Panc1 (cell line): ENCODE data around the gene RMDN3. TPM values are rescaled to one million over a fixed set of nuclear protein-coding genes. Genes with fewer than 3 reads are reported as not detected.

ENCODE experiments used
- ATAC-seq: fragments of 200-7000 bp; cut with Tn5 transposase; 2 replicates; pipeline ENCODE4 v1.9.1; 2020; ENCODE audit warnings: mild to moderate bottlenecking, moderate library complexity
- BruUV-seq: library from RNA; stranded (reverse); fragments of 400-500 nt; replicated peaks from 2 replicates; lab custom pipeline; 2021; lab: Mats Ljungman, UMichigan
- CTCF ChIA-PET: fragments of 300-600 bp; sonication (Branson Sonifier 250); formaldehyde crosslinking; loops from one replicate; lab custom pipeline; 2022; ENCODE audit warnings: antibody characterized with exemption; lab: Charles Lee
- POLR2A ChIA-PET: fragments of 300-600 bp; sonication (Branson Sonifier 250); formaldehyde crosslinking; loops from one replicate; lab custom pipeline; 2022; ENCODE audit warnings: antibody characterized with exemption; lab: Charles Lee
- DNase-seq: peaks from one replicate; pipeline ENCODE4 v3.0.0-alpha.2; 2010; ENCODE audit warnings: low read depth, low spot score
- H3K27ac ChIP-seq: 2 replicates; pipeline ENCODE4 v1.5.1; 2011; ENCODE audit warnings: mild to moderate bottlenecking, low read length, inconsistent platforms
- H3K27me3 ChIP-seq: fragments of 200-500 bp; sonication (Bioruptor generic); 2 replicates; pipeline ENCODE4 v1.6.0; 2014; ENCODE audit warnings: low read length, inconsistent platforms; ENCODE audit not compliant: control insufficient read depth, insufficient read depth
- H3K36me3 ChIP-seq: fragments of 200-500 bp; sonication (Bioruptor generic); 2 replicates; pipeline ENCODE4 v1.5.1; 2014; ENCODE audit warnings: inconsistent platforms, mild to moderate bottlenecking, low read length, moderate library complexity; ENCODE audit not compliant: control insufficient read depth, insufficient read depth
- H3K4me1 ChIP-seq: 2 replicates; pipeline ENCODE4 v1.5.1; 2011; ENCODE audit warnings: inconsistent platforms, mild to moderate bottlenecking, low read length, moderate library complexity; ENCODE audit not compliant: control insufficient read depth, insufficient read depth
- H3K4me3 ChIP-seq, 2 experiments: 2 replicates each; pipeline ENCODE4 v1.5.1; 2011 to 2012; ENCODE audit warnings: low read depth in 2 of 2, low read length in 2 of 2, mild to moderate bottlenecking in 2 of 2, inconsistent platforms in 1 of 2, moderate library complexity in 1 of 2
- H3K9me3 ChIP-seq: fragments of 200-500 bp; sonication (Bioruptor generic); 2 replicates; pipeline ENCODE4 v1.5.1; 2014; ENCODE audit warnings: low read depth, mild to moderate bottlenecking, inconsistent platforms, low read length, moderate library complexity; ENCODE audit not compliant: control insufficient read depth, insufficient read depth
- POLR2AphosphoS5 ChIP-seq: IDR thresholded peaks from 2 replicates; pipeline ENCODE4 v1.6.1; 2012; ENCODE audit warnings: mild to moderate bottlenecking, low read depth, low read length, moderate library complexity
- SIN3A ChIP-seq: IDR thresholded peaks from 2 replicates; pipeline ENCODE4 v1.6.1; 2012; ENCODE audit warnings: low read depth, mild to moderate bottlenecking, low read length, moderate library complexity, borderline replicate concordance; ENCODE audit not compliant: insufficient read depth
- TCF7L2 ChIP-seq: IDR thresholded peaks from 2 replicates; pipeline ENCODE4 v1.6.1; 2011; ENCODE audit warnings: mild to moderate bottlenecking, low read depth, low read length, inconsistent platforms
- in situ Hi-C: cut with HindIII; loops from 2 replicates; pipeline ENCODE4 v1.10.0; 2016; ENCODE audit warnings: low sequenced_read_pairs, low pct_unique_long_range_greater_than_20kb
- intact Hi-C: fragments of 100-400 bp; cut with micrococcal nuclease; formaldehyde crosslinking; loops from one replicate; pipeline ENCODE4 v1.10.0; 2022; ENCODE audit not compliant: unreplicated experiment
- total RNA-seq: library from RNA; stranded (reverse); gene quantifications from one replicate; pipeline ENCODE4 v1.2.1, GENCODE V29; 2021; ENCODE audit not compliant: unreplicated experiment
- TF ChIP-seq, protein P1 (sequence below), 2 experiments: IDR thresholded peaks; 2 replicates each; pipeline ENCODE4 v1.6.1; 2011 to 2012; ENCODE audit warnings: low read depth in 2 of 2, control low read depth in 1 of 2, low read length in 1 of 2, mild to moderate bottlenecking in 1 of 2, moderate library complexity in 1 of 2; ENCODE audit not compliant: insufficient read depth in 1 of 2
- TF ChIP-seq, protein P2 (sequence below): fragments of 450-650 bp; IDR thresholded peaks from 2 replicates; pipeline ENCODE4 v1.5.1; 2017; ENCODE audit warnings: mild to moderate bottlenecking

Gene RMDN3
- total RNA-seq, 1 experiment from 2014 or later, result 33.2 TPM

GRCh38 chr15:40762919-40763800, 8.1 kb upstream of the RMDN3 start:
- TF ChIP-seq, protein P1, sequence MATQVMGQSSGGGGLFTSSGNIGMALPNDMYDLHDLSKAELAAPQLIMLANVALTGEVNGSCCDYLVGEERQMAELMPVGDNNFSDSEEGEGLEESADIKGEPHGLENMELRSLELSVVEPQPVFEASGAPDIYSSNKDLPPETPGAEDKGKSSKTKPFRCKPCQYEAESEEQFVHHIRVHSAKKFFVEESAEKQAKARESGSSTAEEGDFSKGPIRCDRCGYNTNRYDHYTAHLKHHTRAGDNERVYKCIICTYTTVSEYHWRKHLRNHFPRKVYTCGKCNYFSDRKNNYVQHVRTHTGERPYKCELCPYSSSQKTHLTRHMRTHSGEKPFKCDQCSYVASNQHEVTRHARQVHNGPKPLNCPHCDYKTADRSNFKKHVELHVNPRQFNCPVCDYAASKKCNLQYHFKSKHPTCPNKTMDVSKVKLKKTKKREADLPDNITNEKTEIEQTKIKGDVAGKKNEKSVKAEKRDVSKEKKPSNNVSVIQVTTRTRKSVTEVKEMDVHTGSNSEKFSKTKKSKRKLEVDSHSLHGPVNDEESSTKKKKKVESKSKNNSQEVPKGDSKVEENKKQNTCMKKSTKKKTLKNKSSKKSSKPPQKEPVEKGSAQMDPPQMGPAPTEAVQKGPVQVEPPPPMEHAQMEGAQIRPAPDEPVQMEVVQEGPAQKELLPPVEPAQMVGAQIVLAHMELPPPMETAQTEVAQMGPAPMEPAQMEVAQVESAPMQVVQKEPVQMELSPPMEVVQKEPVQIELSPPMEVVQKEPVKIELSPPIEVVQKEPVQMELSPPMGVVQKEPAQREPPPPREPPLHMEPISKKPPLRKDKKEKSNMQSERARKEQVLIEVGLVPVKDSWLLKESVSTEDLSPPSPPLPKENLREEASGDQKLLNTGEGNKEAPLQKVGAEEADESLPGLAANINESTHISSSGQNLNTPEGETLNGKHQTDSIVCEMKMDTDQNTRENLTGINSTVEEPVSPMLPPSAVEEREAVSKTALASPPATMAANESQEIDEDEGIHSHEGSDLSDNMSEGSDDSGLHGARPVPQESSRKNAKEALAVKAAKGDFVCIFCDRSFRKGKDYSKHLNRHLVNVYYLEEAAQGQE (IDR thresholded peaks at IDR 0.05; ENCODE audit: insufficient read depth in 1 of 2, low read depth in 2 of 2, low read length in 1 of 2), result no peak
- no peak for TF ChIP-seq SIN3A
- TF ChIP-seq, protein P2, sequence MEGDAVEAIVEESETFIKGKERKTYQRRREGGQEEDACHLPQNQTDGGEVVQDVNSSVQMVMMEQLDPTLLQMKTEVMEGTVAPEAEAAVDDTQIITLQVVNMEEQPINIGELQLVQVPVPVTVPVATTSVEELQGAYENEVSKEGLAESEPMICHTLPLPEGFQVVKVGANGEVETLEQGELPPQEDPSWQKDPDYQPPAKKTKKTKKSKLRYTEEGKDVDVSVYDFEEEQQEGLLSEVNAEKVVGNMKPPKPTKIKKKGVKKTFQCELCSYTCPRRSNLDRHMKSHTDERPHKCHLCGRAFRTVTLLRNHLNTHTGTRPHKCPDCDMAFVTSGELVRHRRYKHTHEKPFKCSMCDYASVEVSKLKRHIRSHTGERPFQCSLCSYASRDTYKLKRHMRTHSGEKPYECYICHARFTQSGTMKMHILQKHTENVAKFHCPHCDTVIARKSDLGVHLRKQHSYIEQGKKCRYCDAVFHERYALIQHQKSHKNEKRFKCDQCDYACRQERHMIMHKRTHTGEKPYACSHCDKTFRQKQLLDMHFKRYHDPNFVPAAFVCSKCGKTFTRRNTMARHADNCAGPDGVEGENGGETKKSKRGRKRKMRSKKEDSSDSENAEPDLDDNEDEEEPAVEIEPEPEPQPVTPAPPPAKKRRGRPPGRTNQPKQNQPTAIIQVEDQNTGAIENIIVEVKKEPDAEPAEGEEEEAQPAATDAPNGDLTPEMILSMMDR, result no peak
- peak; percentile 29; the same call in 1 of the 2 replicates for TF ChIP-seq TCF7L2
- H3K27ac ChIP-seq, result peak overlapping the region; percentile 88
- ChIA-PET CTCF (interaction anchor here (1.2 to 1.7 kb wide), 2 partner anchors 17 to 129 kb away, joined by 4 to 5 read pairs; no protein-coding TSS in a partner anchor), POLR2A (interaction anchor here (1.0 kb wide), 1 partner anchor 132 kb away, joined by 3 read pairs; no protein-coding TSS in a partner anchor)
- intact Hi-C loops (no loop called here), in situ Hi-C loops (no loop called here)
- H3K4me3 ChIP-seq, result peak overlapping the region; percentile 56 to 77
- peaks cover 34% of the 10 kb centered on the region for H3K4me1 ChIP-seq
- H3K36me3 ChIP-seq, result no peaks in the 10 kb centered on the region
- H3K9me3 ChIP-seq, result no peaks in the 10 kb centered on the region
- DNase-seq (no peak), ATAC-seq (peak; percentile 40)
- H3K27me3 ChIP-seq, result no peaks in the 10 kb centered on the region
- no TSS peak for BruUV-seq

GRCh38 chr15:40759961-40760360, 4.9 kb upstream of the RMDN3 start:
- intact Hi-C loops (no loop called here), in situ Hi-C loops (no loop called here)
- BruUV-seq, result no TSS peak
- Histone ChIP-seq H3K36me3 (no peaks in the 10 kb centered on the region; the same call in 1 of the 2 replicates), H3K27ac (no peak overlapping the region), H3K9me3 (no peaks in the 10 kb centered on the region), H3K4me1 (peaks cover 21% of the 10 kb centered on the region), H3K27me3 (no peaks in the 10 kb centered on the region), H3K4me3 (no peak overlapping the region)
- TF ChIP-seq TCF7L2 (no peak), POLR2AphosphoS5 (no peak), SIN3A (no peak)
- TF ChIP-seq, protein P2, result no peak
- TF ChIP-seq, protein P1 (IDR thresholded peaks at IDR 0.05; ENCODE audit: insufficient read depth in 1 of 2, low read depth in 2 of 2, low read length in 1 of 2), result no peak
- DNase-seq (no peak), ATAC-seq (no peak)
- CTCF ChIA-PET, result no interaction called here
- POLR2A ChIA-PET, result no interaction called here
